CD4-positive, alpha-beta T cell treated with Interleukin-4 for 1 hour (primary cell): Measurements from ENCODE around the gene HIPK2.
"Not testable (repeated sequence)": the region's sequence is repeated elsewhere in the genome, so short reads cannot be mapped to it uniquely, and the experiment has no call there.

Experiments
- DNase-seq, 2 donors: peaks; one replicate each; pipeline ENCODE4 v3.0.0-alpha.2; 2020 to 2022

Gene HIPK2

DNA sequence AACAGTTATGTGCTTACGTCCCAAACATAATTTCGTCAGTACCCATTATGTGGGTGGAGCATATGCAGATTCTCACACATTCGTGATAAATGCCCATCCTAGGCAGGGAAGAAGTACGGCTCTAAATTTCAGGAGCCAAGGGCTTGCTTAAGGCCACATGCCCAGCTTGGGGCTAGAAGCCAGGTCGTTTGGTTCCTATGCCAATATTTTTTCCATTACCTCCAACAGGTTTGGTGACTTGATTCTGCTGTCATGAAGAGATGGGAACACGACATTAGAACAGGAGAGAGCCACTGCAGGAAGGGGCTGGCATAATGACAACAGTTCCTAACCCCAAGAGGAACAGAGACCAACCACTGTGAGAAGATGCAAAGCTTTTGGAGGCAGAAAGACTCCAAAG is 85.1 kb downstream of the HIPK2 start:
- no peak for DNase-seq

DNA sequence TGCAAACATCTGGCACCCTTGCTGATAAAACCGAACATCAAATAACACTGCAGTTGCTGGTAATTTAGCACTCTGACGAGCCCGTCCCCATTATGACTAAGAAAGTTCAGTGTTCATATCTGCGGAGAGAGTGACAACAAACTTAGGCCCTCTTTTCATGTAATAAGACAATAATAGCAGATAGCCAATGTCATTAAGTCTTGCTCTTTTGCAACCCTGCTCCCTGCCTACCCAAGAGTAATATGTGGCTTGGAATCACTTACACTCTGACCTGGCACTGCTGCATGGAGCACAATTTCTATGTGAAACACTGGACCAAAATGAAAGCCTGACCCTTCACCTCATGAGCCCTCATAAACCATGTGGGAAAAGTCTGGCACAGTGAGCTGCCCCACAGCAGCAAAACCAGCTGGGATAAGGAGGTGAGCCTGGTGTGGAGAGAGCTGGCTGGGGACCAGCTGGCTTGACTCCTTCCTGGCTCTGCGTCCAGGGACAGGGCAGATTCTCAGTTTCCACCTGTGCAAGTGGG is 86.5 kb downstream of the HIPK2 start:
- no peak for DNase-seq

DNA sequence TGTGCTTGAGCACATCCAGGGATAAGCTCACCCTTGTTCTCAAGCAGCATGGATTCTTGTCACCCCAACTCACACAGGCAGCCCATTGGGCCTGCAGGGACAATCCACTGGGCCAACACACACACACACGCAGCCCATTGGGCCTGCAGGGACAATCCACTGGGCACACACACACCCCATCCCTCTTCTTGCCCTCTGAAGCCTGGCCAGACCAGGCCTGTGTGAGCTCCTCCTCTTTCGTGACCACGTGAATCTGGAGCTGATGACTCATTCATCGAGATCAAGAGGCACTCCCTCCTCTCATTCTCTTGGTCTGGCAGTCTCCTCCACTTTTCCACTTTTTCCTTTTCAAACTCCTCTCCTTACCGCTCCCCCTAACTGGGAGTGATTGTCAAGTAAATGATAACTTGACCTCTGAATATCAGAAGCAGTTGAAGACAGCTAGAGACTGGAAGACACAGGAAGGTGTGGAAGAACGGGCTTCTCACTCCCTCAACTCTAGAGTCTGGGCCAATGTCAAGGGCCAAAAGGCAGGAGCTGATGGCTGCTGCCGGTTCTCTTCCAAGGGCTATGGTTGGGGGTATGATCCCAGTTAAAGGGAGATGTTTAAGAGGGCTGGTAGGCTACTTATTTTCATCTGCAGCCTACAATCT is 89.7 kb downstream of the HIPK2 start:
- DNase-seq = no peak

DNA sequence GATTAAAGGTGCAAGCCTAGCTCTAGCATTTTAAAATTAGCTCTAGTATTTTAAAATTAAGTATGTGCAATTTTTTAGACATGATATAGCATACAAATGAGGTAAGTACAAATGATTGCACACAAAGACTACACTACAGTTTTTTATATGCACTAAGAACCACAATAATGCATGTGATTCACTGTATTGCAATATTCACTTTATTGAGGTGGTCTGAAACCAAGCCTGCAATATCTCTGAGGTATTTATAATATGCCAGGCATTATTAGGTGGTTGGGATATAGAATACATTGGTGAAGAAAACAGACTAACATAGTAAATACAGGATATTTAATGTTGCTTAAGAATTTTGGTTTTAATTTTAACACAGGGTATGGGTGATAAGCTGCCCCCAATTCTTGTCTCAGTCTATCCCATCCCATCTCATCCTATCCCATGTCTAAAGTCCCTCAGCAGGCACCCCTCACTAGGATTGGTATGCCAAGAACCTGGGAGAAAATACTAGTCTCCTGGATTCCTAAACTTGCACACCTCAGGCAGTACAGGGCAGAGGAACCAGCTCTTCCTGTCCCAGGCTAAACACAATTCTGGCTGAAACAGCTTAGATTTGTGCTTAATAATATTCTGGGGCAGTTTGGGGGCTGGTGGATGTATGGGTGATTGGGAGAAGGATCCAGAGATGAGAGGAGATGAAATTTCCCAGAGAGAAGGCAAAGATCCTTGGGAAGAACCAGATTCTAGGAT is 90.4 kb downstream of the HIPK2 start:
- DNase-seq = no peak

DNA sequence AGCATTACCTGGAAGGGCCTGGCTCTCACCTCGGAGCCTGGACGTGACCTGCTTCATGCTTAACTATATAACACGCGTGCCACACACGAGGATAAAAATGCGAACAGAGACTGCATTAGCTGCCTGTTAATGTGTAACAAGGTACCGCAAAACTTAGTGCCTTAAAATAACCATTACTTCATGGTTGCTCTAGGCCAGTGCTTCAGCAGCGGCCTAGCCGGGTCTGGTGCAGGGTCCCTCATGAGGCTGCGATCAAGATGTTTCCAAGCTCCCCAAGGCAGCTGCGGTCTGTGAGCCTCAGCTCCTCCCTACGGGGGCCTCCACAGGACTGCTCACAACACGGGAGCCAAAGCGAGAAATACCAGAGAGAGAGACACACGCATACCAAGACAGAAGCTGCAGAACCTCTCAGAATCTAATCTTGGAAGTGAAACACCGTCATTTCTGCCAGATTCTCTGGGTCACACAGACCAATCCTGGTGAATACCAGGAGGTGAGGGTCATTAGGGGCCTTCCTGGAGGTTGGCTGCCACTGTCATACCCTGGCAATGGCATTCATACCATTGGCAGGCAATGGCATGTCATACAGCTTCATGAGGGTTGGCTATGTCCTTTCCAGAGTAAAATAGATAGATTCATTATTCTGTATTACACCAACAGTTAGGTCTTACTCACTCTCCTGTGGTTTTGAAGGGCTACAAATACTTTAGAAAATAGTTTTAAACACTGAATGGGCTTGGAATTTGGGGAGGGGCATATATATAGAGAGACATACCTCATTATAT is 94.5 kb downstream of the HIPK2 start:
- no peak for DNase-seq

DNA sequence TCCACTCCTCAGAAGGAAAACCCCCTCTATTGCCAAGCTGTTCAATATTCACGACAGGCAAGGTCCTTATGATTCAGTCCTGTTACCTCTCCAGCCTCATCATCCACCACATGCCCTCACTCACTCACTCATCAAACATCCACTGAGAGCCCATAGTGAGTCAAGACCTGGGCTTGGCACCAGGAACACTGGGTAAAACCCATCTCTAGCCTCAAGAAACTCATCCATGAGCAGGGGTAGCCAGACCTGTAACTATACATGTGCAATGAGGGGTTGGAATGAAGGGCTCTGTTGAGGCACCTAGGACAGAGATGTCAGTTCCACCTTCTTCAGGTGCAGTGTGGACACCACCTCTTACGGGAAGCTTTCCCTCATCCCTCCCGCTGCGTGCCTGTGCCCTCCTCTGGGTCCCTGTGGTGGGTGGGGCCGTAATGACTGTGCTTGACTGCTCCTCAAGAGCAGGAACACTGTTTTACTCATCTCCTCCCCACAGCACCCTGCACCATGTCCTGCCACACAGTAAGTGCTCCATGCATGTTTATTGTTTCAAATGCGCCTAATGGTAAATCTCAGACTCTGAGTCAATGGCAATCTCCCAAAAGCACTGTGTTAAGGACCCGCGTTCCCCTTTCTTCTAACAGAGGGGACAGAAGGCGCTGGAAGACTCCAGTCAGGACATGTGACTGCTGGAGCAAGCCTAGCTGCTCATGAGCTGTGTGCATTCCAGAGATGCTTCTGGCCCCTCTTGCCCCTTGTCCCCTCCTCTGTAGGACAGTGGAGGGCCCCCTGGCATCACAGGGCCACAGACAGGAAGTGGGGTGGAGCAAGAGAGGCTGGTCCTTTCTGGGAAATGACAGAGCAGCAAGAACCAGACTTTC is 95.4 kb downstream of the HIPK2 start:
- no peak for DNase-seq

DNA sequence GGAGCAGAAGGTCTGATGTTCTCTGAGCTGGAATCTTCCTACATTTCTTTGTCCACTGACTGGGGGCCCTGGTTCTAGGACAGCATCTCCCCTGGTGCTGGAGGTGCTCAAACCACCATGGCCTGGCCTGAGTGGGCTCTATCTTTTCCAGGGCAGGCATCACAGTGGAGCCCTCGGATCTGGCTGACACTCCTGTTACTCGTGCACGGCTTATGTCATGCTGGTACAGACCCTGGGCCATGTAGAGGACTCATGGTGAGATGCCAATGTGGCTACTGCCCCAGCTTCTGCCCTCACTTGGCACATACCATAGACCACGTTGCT is 96.0 kb downstream of the HIPK2 start:
- no peak for DNase-seq

DNA sequence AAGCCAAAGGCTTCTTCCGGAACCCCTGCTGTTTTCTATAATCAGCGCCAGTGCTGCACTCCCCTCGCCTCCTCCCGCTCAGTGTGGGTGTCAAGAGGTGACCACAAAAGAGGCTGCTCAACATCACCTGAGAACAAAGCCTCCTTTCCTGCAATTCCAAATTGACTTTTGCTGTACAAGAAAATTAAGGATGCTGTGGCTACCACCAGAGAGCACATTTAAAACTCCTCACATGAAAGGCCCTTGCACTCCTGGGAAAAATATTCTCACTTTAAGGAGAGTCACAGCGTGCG is 96.4 kb downstream of the HIPK2 start:
- DNase-seq = no peak

DNA sequence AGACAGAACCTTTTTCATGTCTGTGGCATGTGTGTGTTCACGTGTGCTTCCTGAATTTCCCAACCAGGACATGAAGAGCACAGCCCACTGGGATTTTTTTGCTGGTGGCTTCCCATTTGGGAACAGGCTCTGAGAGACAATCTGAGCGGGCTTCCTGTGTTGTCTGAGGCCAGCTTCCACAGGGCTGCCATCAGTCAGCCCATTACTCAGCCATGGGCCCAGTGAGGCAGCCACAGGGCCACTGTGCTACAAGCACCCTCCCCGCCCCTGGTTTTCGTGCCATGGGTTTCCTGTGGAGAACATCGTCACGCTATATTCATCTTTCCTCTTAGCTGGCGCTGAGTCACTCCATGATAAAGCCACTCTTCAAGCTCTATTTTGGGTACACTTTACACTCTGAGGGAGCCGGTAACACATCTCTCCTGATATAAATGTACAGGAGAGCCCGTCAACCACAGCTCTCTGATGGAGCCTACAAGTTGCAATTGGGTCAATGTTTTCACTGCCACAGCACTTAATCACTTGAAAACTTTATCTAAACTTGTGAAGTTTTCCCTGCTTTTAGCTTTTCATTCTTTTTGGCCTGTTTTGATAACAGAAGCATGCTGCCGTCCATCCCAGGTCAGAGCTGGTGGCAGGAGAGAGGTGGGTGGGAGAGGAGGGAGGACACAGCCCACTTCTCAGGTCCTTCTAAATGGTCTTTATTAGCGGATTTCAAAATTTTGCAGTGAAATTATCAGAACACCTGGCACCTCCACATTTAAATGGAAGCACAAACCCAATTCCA is 96.9 kb downstream of the HIPK2 start:
- peak; percentile 9 to 76 for DNase-seq

DNA sequence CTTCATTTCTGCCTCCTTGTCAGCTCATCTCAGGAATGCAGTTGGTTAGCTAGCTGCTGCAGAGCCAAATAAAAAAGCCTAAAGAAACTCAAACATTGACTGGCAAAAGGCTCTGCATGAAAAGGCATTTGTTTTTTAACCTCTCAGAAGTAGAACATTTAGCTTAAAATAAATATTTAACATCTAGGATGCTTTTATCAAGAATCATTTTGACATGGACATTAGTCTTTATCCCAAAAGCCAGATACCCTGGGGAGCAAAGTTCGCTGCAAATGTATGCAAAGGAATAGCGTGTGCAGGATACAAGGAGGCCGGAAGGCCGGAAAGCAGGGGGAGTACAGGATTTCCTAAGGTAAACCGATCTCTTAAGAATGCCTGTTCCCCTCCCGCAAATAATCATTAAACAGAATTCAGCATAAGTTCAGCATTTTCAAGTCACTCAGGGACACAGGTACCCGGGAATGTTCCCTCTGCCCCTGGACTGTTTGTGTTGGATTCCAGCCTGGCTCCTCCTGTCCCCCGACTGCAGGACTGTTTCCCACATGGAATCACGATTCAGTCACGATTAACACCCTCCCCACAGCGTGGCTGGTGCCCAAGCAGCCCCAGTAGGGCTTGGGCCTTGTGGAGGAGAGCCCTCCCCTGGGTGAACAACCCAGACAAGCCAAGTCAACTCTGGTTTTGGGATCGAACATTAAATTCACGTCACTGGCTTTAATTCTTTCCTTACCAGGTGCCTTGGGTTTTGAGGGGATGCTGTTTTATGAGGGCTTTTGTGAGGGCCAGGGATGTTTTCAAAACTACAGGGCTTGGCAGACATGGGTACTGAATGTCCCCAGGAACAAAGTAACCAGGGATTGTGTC is 97.8 kb downstream of the HIPK2 start:
- DNase-seq = no peak

DNA sequence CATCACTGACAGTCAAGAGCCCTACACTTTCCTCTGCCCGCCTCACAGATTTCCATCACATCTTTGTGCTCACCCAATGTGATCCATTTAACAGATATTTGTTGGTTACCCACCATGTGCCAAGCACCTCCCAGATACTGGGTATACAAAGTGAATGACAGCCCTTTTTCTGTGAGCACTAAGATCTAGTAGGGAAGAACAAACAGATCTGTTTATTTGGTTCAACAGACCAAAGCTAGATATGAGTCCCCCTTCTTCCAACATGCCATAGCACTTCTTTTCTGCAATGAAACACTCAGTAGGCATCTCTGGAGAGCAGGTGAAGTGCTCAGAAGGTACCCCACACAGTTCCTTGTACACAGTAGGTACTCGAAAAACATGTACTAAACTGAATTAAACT is 101.4 kb downstream of the HIPK2 start:
- no peak for DNase-seq

DNA sequence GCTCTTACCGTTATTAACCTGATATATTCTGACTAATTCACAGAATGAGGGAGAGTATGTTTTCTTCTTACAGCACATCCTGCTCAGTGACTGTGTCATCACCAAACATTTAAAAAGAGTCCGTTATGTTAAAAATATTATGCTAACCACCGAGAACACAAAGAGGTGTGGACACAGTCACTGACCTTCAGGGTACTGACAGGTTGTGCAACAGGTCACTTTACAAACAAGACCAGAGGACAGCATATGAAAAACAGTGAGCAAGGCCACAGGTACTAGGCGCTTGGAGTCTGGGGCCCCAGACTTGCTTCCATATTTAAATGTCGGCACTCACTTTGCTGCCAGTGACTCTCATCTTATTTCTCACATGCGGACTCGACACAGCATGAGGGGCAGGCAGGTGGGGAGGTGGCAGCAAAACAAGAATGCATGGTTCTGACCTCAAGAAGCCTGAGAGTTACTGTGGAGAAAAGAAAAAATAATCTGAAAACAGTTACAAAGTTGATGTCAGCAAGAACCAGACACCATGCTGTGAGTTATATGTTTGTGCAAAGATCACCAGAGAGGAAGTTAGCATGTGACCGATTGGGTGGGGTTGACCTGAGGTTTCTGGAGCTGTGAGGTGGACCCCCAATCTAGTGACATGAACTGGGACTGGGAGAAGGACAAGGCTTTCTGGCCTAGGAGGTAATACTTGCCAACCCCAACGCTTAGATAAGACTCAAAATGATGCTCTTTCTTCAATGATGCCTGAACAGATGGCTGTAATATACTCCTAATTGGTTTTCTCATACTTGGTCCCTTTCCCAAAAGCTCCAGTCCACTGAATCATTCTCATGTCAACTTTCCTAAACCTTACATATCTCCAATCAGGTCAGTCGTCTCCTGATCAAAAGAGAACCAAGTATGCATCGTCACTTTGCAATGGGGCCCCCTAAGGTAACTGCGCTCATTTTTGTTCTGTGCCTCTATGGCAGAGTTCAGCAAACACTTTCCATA is 102.4 kb downstream of the HIPK2 start:
- DNase-seq = no peak

DNA sequence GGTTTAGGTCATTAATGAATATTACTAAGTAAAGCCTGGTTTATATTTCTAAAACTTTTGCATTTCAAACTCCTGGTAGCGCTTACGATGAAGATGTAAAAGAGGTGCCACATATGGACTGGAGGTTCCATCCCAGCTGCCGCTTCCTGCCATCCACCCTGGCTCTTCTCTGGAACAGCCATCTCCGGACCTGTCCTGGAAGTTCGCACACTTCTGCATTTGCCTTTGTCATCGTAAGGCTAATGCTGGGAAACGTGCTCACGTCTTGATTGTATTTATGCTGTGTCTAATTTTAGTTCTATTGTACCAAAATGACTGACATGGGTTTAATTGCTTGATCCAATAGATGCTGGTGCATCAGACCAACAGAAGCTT is 103.1 kb downstream of the HIPK2 start:
- DNase-seq = no peak

DNA sequence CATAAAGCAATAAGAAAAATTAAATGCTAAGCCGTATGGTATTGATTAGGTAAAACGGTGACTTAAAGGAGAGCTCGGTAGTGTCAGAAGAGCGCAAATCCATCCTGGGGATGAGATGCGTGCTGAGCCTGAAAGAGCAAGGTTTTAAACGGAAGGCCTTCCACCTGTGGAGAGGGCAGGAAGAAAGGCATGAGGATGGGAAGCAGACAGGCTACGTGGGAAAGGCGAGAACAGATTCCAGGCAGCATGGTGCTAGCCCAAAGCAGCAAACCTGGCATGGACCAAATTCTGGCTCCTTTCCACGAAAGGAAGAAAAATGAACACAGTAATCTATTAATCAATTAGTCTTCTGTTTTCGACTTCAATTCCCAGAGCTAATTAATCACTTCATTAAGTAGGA is 103.5 kb downstream of the HIPK2 start:
- DNase-seq = no peak

DNA sequence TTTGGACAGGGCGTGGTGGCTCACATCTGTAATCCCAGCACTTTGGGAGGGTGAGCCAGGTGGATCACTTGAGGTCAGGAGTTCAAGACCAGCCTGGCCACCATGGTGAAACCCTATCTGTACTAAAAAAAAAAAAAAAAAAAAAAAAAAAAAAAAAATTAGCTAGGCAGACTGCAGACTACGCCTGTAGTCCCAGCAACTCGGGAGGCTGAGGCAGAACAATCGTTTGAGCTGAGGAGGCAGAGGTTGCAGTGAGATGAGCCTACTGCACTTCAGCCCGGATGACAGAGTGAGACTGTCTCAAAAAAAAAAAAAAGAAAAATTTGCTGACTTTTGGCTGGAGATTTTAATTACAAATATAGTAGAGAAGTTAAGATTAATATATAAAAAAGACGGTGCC is 104.0 kb downstream of the HIPK2 start:
- no peak for DNase-seq

DNA sequence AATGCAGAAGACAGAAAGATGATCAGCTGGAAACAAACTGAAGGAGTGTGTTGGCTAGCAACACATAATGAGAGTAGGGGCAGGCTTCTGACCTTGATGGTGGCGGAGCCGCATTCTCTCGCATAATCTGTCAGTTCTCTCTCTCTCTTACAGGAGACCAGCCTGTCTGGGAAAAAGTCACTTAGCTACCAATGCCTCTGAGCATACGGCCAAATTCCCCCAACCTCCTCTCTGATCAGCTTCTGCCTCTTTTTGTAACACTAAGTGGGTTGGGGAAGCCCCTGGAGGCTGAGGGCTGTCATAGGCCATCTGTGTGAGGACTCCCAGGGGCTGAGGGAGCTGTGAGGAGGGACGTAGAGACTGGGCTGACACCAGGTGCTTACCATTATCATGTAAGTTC is 104.6 kb downstream of the HIPK2 start:
- peak in 1 of 2 donors; percentile 33 for DNase-seq

DNA sequence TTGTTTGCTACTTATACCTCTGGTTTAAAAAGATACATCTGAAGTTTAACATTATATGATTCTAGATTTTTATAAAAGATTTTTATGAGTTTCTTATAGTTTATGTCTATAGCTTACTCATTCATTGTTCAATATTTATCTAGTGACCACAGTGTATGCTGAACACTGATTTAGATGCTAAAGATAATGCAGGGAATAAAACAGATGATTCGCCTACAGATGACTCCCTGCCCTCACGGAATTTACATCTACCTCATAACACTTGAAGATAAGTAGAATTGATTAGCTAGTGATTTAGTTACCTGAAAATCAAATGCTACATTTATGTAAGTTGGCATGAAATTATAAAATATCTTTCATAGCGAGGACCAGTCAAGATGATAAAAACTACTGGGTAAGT is 105.8 kb downstream of the HIPK2 start:
- DNase-seq = no peak

DNA sequence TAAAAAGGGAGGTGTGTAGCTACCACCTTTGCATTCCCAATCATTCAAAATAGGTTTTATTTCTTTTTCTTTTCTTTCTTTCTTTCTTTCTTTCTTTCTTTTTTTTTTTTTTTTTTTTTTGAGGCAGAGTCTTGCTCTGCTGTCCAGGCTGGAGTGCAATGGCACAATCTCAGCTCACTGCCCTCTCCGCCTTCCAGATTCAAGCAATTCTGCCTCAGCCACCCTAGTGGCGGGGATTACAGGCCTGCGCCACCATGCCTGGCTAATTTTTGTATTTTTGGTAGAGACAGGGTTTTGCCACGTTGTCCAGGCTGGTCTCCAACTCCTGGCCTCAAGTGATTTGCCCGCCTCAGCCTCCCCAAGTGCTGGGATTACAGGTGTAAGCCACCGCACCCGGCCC is 107.1 kb downstream of the HIPK2 start:
- not testable (repeated sequence) for DNase-seq

DNA sequence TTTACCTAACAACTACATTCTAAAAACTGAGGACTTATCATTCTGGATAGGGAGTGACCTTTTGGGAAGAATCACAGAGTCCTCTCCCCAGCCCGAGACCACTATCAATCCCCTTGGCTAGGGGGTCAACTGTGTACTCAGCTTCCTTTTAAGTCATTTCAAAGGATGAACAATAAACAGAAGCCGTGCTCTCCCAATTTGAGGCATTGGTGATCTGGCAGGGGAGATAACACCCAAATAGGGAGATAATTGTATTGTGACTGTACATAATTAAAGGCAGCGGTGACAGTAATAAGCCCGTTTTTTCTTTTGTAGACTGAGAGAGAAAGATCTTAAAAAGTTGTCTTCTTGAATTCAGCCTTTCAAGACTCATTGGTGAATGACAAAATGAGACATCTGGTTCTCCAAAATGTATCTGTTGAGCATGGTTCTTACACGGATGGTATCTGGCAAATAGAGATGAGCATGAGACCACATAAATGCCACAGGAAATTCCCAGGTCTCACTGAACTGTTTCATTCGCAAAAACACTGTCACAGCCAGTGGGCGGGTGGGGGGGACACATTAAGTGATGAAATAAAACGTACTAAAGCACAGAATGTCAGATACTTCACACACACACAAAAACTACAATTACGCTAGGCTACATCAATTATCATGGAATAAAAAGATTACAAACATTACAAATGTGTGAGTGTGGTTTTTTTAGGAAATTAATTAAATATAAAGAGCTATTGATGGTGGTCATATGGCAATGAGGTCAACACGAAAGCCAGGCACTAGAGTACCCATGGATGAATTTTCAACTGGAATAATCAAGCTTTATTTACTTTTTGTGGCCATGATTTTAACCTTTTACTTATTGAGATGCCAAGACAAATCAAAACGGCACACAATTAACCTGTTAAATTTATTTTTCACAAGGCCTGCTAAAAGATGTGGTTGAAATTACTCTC is 108.4 kb downstream of the HIPK2 start:
- no peak for DNase-seq
